GM12864 (cell line): ENCODE results near the gene PCBP4.
A peak's percentile ranks its signal among the peaks of the same experiment; 100 is the strongest.

Experiments used
- DNase-seq: peaks from one replicate; pipeline ENCODE4 v3.0.0-alpha.2; 2011; ENCODE audit warnings: low read depth
- H3K4me3 ChIP-seq: 2 replicates; pipeline ENCODE4 v1.5.1; 2011; ENCODE audit warnings: mild to moderate bottlenecking, low read depth, low read length, control low read depth
- CTCF ChIP-seq: IDR thresholded peaks from 2 replicates; pipeline ENCODE4 v1.5.1; 2011; ENCODE audit warnings: low read depth, mild to moderate bottlenecking, moderate library complexity, low read length, control low read depth, inconsistent platforms; ENCODE audit errors: missing control alignments

Gene PCBP4

DNA sequence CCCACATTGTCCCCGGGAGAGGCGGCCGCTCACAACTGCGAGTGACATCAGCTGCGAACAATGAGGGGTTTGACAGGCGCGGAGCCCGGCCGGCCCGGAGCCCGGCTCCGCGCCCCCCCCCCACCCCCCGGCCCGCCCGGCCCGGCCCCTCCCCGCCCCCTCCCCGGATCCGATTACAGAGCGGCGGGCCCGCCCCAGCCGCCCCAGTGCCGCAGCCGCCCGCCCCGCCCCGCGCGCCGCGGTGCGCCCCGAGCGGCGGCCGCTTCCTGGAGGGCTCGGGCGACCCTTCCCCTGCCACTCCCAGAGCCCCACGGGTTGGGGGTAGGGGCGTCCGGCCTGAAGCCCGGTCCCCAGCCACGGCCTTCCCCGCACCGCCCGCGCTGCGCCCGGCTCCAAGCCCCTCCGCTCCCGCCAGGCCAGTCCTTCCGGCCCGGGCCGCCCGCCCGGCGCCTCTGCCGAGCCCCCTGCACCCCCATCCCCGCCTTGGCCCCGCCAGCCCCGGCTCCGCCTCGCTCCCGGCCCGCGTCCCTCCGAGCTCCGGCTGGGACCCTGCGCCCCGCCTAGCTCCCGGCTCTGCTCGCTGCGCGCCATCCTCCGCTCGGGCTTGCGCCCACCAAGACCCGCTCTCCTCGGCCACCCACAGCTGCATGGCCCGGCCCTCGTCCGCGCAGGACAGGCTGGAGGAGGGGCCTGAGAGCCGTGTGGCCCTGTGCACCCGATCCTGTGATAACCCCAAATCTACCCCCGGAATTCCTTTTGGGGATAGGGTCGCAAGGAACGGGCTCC is at the start of gene PCBP4:
TSS of gene PCBP4 (minus strand) at position 71 of the 786 bp plus-strand sequence. CDS start 6,214 bp downstream, outside the sequence.
- DNase-seq, result no peak
- no peak for TF ChIP-seq CTCF
- peak within 1 kb of the TSS; percentile 63 for H3K4me3 ChIP-seq

- TF ChIP-seq CTCF, result no peak
- no peak for DNase-seq
- H3K4me3 ChIP-seq, result no peak overlapping the region
Observed at GRCh38 chr3:52015438-52016228, 48.4 kb upstream of the PCBP4 start.

GRCh38 chr3:52014613-52015012 is 47.4 kb upstream of the PCBP4 start:
- peak; percentile 39 for TF ChIP-seq CTCF
- no peak for DNase-seq
- H3K4me3 ChIP-seq, result no peak overlapping the region

DNA sequence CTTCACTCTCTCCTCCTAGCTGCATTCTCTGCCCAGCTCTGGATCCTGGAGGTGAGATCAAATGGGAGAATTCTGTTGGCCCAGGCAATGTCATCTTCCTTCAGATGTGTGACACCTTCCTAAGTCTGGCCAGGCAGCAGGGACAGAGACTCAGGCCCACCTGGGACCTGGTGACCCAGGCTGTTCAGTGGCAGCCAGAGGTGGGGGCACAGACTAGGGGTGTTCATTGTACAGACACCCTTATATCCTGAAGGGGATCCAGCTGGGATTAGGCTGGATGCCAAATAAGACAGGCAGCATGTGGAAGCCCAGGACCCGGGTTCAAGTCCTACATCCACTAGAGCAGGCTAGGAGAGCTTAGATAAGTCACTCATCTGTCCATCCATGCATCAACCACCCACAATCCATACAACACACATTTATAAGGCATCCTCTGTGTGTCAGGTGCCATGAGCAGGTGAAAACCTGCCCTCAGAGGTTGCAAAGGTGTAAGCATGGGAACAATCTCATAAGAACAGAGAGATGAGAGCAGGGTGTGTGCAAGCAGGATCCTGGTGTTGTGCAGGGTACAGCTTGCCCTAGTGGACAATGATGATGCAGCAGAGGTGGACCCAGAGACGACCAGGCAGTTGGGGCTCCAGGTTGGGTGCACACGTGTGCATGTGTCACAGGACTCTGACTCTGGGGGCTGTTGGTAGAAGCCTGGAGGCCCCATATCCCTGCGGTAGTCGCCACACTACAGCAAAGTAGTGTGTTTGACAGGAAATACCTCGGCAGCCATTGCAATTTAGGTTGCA is 46.7 kb upstream of the PCBP4 start:
- peak; percentile 6 for TF ChIP-seq CTCF
- no peak for DNase-seq
- no peak overlapping the region for H3K4me3 ChIP-seq

DNA sequence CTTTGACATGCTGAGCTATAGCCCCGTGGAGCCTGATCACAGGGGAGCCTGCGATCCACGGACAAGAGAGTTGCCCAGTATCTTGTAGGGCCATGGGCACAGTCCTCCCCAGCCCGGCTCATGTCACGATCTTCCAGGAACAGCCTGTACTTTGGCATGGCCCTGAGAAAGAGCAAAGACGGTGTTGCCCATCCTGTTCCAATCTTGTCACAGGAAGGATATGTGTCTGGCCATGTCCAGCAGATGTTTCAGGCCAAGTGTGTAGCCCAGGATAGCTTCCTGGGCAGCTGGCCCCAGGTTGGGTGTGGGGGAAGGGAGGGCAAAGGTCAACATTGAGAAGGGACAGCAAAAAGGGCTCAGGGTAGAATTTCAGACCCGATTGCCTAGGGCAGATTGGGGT is 45.4 kb upstream of the PCBP4 start:
- no peak for DNase-seq
- no peak for TF ChIP-seq CTCF
- no peak overlapping the region for H3K4me3 ChIP-seq

DNA sequence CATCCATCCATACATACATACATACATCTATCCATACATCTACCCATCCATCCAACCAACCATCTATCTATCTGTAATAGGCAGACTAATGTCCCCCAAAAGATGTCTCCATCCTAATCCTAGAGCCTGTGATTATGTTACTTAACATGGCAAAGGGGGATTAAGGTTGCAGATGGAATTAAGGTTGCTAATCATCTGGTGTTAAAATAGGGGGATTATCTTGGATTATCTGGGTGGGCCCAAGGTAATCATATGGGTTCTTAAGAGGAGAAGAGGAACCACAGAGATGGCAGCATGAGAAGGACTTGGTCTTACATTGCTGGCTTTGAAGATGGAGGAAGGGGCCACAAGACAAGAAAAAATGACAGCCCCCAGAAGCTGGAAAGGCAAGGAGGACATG is 43.2 kb upstream of the PCBP4 start:
- H3K4me3 ChIP-seq, result no peak overlapping the region
- DNase-seq, result no peak
- TF ChIP-seq CTCF, result no peak
